ENCODE measurements around the gene SPRR2F.

DNA sequence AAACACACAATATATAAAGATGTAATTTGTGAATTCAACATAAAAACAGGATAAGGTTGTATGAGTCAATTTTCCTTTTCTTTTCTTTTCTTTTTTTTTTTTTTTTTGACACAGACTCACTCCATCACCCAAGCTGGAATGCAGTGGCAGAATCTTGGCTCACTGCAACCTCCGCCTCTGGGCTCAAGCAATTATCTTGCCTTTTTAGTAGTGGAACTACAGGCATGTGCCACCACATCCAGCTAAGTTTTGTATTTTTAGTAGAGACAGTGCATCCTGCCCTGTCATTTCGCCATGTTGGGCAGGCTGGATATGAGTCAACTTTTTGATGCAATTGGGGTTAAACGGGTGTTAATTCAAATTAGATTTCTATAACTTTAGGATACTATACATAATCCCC lies 31.6 kb downstream of the SPRR2F start:
- TF ChIP-seq POLR2A (IDR thresholded peaks at IDR 0.05) (no peak), EP300 (IDR thresholded peaks at IDR 0.05) (no peak)
- TF ChIP-seq, protein P1, sequence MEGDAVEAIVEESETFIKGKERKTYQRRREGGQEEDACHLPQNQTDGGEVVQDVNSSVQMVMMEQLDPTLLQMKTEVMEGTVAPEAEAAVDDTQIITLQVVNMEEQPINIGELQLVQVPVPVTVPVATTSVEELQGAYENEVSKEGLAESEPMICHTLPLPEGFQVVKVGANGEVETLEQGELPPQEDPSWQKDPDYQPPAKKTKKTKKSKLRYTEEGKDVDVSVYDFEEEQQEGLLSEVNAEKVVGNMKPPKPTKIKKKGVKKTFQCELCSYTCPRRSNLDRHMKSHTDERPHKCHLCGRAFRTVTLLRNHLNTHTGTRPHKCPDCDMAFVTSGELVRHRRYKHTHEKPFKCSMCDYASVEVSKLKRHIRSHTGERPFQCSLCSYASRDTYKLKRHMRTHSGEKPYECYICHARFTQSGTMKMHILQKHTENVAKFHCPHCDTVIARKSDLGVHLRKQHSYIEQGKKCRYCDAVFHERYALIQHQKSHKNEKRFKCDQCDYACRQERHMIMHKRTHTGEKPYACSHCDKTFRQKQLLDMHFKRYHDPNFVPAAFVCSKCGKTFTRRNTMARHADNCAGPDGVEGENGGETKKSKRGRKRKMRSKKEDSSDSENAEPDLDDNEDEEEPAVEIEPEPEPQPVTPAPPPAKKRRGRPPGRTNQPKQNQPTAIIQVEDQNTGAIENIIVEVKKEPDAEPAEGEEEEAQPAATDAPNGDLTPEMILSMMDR (IDR thresholded peaks at IDR 0.05): no peak

Data from ovary (tissue), 3 donors.